AG20443 (cell line): ENCODE data around the gene PARD6A.

ENCODE experiments used
- DNase-seq: peaks from one replicate; pipeline ENCODE4 v3.0.0; 2012; ENCODE audit warnings: low spot score, mixed read lengths

Gene PARD6A

GRCh38 chr16:67666559-67667452, 6.0 kb downstream of the PARD6A start, which contains the start of the genes C16orf86 and ENKD1:
Gene C16orf86, plus strand, starts transcription at chr16:67666814. Its CDS starts 157 bp downstream, at chr16:67666971.
Gene ENKD1, minus strand, starts transcription at chr16:67666750. Its CDS starts 308 bp downstream, at chr16:67666442.
- peak; percentile 92 for DNase-seq

DNA sequence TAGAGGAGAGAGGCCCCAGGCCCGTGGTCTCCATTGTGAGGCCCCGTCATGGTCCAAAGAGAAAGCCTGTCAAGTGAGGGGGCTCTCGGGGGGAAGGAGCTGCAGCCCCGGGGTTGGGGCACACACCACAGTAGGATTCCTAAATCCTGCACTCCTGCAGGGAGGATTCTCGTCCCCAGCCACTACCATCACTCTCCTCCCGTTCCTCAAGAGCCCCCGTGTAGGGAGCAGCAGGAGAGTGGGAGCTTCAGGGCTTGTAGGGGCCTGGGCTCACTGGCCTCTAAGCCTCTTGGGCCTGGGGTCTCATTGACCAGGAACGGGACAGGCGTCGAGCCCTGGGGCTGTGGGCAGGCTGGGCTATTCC, 6.7 kb downstream of the PARD6A start:
- no peak for DNase-seq

- peak; percentile 95 for DNase-seq
Measured at GRCh38 chr16:67667817-67668494, 7.2 kb downstream of the PARD6A start.

DNA sequence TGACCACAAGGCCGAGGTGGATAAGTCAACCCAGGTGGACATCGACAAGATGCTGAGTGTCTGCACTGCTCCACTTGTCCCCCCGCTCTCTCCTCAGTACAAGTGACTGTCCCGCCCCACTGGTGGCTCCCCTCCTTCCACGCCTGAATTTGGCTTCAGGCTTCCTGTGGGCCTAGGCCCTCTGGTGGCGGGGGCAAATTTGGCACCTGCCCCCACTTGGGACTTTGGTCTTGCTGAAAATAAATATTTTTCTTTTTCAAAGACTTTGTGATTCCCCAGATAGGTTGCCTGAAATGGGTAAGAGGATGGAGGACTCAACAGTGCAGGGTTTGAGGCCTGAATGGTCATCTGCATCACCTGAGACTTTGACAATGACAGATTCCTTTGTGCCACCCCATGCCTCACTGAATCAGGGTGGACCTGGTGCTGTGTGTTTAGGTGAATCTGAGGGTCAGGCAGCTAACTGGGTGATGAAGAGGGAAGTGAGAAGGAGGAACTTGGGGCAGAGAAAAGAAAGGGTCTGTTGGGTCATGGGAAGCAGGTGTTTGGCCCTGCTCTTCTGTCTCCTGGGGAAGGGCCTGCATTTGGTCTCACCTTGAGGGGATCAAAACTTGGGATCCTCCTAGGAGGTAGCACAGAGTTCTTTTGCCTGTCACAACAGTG, 7.9 kb downstream of the PARD6A start:
- no peak for DNase-seq

GRCh38 chr16:67669499-67670101, 8.8 kb downstream of the PARD6A start:
- no peak for DNase-seq

DNA sequence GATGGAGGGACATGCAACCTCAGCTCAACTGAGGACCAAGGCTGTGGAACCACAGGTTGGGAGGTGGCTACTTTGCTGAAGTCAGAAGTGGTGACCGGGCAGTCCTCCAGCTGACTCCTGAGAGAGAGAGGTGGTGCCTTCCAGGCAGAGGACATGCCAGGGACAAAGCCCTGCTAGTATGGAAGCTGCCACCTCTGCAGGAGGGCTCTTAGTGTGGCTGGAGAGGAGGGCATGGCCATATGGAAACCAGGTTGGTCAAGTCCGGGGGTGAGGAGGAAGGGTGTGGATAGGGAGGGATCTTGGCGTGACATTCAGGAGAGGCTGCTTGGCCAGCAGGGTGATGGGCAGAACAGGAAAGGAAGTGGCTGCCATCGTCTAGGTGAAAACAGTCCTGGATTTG, 11.5 kb downstream of the PARD6A start:
- DNase-seq, result no peak

- peak; percentile 92 for DNase-seq
Measured at GRCh38 chr16:67672739-67673662, 12.2 kb downstream of the PARD6A start.

- no peak for DNase-seq
Measured at GRCh38 chr16:67673712-67674580, 13.2 kb downstream of the PARD6A start.

GRCh38 chr16:67674851-67675578, 14.3 kb downstream of the PARD6A start:
- DNase-seq, result no peak

DNA sequence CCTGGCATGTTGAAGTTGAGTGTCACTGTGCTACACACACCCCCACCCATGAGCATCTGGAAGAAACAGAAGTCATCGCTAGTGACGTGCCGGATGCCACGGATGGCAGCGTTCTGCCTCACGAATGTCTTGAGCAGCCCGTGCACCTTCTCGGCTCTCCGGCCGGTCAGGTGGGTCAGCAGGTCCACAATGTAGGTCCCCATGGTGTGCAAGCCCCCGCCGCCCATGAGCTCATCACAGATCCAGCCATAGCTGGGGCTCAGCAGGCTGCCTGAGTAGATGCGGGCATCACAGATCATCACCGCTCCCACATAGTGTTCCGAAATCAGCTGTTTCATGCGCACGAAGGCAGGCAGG, 14.8 kb downstream of the PARD6A start:
- no peak for DNase-seq

DNA sequence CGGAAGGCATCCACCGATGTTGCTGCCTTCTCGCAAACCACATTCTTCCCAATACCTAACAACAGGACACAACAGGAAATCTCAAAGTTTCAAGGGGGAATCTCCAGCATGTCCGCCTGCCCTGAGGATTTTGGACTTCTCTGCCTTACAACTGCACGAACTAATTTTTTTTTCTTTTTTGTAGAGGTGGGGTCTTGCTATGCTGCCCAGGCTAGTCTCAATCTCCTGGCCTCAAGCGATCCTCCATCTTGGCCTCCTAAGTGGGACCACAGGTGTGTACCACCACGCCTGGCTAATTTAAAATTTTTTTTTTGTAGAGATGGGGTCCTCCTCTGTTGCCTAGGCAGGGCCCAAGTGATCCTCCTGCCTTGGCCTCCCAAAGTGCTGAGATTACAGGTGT, 15.2 kb downstream of the PARD6A start:
- DNase-seq, result no peak

- DNase-seq, result no peak
Measured at GRCh38 chr16:67676516-67676915, 15.8 kb downstream of the PARD6A start.

DNA sequence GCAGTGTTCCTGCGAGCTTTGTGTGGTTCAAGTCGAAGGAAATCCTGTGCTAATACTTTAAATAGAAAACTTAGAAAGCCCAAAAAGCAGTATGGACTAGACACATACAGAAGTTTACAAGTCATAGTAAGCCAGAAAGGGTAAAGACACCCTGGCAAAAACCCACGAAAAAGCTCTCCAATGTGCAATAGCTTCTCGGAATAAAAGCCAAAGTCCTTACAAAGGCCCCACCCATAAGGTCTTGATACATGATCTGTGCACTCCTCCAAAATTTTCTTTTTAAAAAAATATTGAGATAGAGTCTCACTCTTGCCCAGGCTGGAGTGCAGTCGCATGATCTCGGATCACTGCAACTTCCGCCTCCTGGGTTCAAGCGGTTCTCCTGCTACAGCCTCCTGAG, 16.2 kb downstream of the PARD6A start:
- DNase-seq, result no peak

DNA sequence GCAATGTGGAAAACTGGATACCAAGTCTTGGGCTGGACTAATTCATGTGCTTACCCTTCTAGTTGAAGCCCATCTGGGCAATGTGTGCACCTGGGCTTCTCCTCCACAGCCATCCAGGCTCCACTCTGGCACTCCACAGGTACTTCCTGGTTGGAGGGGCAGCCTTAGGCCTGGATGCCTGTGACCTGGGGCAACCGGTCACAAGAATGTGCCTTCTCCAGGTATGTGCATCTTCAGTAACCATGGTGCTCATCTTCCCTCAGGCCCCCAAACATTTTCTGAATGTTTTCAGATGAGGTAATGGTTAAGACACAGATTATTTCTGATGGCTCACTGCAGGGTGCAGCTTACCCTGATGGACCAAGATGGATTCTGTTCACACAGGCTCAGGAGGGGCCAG, 17.0 kb downstream of the PARD6A start:
- no peak for DNase-seq

DNA sequence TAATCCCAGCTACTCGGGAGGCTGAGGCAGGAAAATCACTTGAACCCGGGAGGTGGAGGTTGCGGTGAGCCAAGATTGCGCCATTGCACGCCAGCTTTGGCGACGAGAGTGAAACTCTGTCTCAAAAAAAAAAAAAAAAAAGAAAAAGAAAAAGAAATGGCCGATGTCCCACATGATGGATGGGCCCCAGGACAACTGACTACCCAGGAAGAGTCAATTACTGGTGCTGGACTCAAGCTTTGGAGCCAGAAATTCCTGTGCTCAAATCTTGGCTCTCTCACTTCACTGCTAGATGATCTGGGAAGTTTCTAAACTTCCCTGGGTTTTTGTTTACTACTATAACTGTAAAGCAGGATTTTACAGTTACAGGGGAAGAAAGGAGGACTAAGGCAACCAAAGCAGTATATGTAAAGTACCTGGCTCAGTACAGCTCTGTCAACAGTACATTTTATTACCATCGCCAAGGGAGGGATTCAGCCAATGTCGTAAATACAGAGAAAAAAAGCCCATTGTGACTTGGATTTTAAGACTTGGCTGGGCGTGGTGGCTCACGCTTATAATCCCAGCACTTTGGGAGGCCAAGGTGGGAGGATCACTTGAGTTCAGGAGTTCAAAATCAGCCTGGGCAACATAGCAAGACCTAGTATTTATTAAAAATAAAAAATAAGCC, 17.7 kb downstream of the PARD6A start:
- DNase-seq, result no peak

- DNase-seq, result no peak
Measured at GRCh38 chr16:67679935-67680897, 19.5 kb downstream of the PARD6A start.

DNA sequence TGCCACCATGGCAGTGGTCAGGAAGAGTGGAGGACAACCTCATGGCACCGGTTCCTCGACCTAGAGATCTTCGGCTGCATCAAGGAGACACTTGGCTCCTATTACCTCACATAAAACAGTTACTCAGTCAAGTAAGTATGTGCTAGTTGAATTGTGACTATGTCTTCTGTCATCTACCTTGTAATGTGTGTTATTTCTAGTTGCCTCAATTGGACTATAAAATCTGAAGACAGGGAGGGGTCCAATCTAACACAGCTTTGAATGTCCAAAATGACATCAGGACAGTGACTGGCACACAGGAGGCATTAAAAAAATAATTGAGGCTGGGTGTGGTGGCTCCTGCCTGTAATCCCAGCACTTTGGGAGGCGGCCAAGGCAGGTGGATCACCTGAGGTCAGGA, 23.0 kb downstream of the PARD6A start:
- DNase-seq, result no peak
